Caco-2 (cell line): ENCODE data around the gene ATP1A2. TPM values are rescaled to one million over a fixed set of nuclear protein-coding genes. Genes with fewer than 3 reads are reported as not detected.

Experiments
- BruUV-seq: library from RNA; stranded (reverse); fragments of 400-500 nt; replicated peaks from 2 replicates; lab custom pipeline; 2021; lab: Mats Ljungman, UMichigan
- CTCF ChIA-PET: fragments of 300-600 bp; sonication (Branson Sonifier 250); formaldehyde crosslinking; loops from one replicate; lab custom pipeline; 2022; ENCODE audit warnings: antibody characterized with exemption; lab: Charles Lee
- POLR2A ChIA-PET: fragments of 300-600 bp; sonication (Branson Sonifier 250); formaldehyde crosslinking; loops from one replicate; lab custom pipeline; 2022; ENCODE audit warnings: antibody characterized with exemption; lab: Charles Lee
- DNase-seq, 2 experiments: peaks; one replicate each; pipeline versions ENCODE4 v3.0.0 to v3.0.0-alpha.2; 2020 to 2022
- H3K27me3 ChIP-seq: replicated peaks from 2 replicates; pipeline ENCODE4 v1.6.0; 2011; ENCODE audit warnings: low read length; ENCODE audit not compliant: control insufficient read depth, insufficient read depth
- H3K36me3 ChIP-seq: 2 replicates; pipeline ENCODE4 v1.5.1; 2011; ENCODE audit warnings: low read length; ENCODE audit not compliant: control insufficient read depth, insufficient read depth
- H3K4me1 ChIP-seq: fragments of 250-450 bp; sonication (Bioruptor Pico); 2 replicates; pipeline ENCODE4 v1.5.1; 2020; ENCODE audit warnings: mild to moderate bottlenecking
- H3K4me3 ChIP-seq: 2 replicates; pipeline ENCODE4 v1.5.1; 2011; ENCODE audit warnings: low read depth, mild to moderate bottlenecking, control low read depth, low read length
- H3K9me3 ChIP-seq: fragments of 250-450 bp; sonication (Bioruptor Pico); 2 replicates; pipeline ENCODE4 v1.5.1; 2020; ENCODE audit warnings: mild to moderate bottlenecking, moderate library complexity
- H3K27ac Mint-ChIP-seq: one replicate; pipeline ENCODE4 v1.8.0; 2022; ENCODE audit warnings: mixed read lengths; ENCODE audit not compliant: unreplicated experiment
- H3K27me3 Mint-ChIP-seq: one replicate; pipeline ENCODE4 v1.8.0; 2022; ENCODE audit warnings: mixed read lengths; ENCODE audit not compliant: insufficient read depth, unreplicated experiment
- H3K36me3 Mint-ChIP-seq: one replicate; pipeline ENCODE4 v1.8.0; 2022; ENCODE audit warnings: mild to moderate bottlenecking, mixed read lengths; ENCODE audit not compliant: insufficient read depth, unreplicated experiment
- H3K4me1 Mint-ChIP-seq: one replicate; pipeline ENCODE4 v1.8.0; 2022; ENCODE audit warnings: low read depth, mixed read lengths; ENCODE audit not compliant: unreplicated experiment
- H3K4me3 Mint-ChIP-seq: one replicate; pipeline ENCODE4 v1.8.0; 2022; ENCODE audit warnings: mild to moderate bottlenecking, moderate library complexity, mixed read lengths; ENCODE audit not compliant: unreplicated experiment
- H3K9me3 Mint-ChIP-seq: one replicate; pipeline ENCODE4 v1.8.0; 2022; ENCODE audit warnings: mixed read lengths; ENCODE audit not compliant: unreplicated experiment
- intact Hi-C: fragments of 100-400 bp; cut with micrococcal nuclease; formaldehyde crosslinking; loops from one replicate; pipeline ENCODE4 v1.10.0; 2022; ENCODE audit not compliant: unreplicated experiment
- total RNA-seq: library from RNA; stranded (reverse); gene quantifications from 2 replicates; pipeline ENCODE4 v1.2.3, GENCODE V29; 2022
- TF ChIP-seq, protein P1 (sequence below), 2 experiments: fragments of 200-600 bp in 1 of 2; IDR thresholded peaks; 1 replicate in 1 of 2; 2 replicates in 1 of 2; pipeline versions ENCODE4 v1.5.1 to v1.8.0; 2011 to 2022; ENCODE audit warnings: antibody characterized with exemption in 1 of 2, control low read depth in 1 of 2, inconsistent platforms in 1 of 2, low read depth in 1 of 2, low read length in 1 of 2, mild to moderate bottlenecking in 1 of 2, moderate library complexity in 1 of 2; ENCODE audit not compliant: insufficient read depth in 1 of 2, severe bottlenecking in 1 of 2, unreplicated experiment in 1 of 2

ATP1A2 gene
- total RNA-seq, 1 experiment from 2014 or later, result 0.36 TPM

DNA sequence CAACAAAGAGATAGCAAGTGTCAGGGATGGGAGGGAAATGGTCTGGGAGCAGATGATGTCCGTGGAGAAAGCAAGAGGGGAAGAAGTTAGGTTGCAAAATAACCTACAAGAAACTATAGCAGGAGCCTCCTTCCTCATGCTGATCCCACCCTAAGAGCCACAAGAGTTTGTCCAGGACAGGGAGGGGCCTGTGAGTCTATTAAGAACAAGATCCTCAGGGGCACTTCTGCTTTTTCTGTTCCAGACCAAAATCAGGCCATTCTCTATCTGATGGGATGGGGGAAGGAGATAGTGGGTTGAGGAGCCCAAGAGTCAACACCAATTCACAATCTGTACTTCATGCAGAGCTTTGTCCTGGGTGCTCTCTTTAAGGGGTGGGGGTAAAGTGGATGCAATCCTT lies 28.1 kb downstream of the ATP1A2 start:
- peaks cover 7% of the 10 kb centered on the region for H3K27me3 Mint-ChIP-seq
- TF ChIP-seq, protein P1, sequence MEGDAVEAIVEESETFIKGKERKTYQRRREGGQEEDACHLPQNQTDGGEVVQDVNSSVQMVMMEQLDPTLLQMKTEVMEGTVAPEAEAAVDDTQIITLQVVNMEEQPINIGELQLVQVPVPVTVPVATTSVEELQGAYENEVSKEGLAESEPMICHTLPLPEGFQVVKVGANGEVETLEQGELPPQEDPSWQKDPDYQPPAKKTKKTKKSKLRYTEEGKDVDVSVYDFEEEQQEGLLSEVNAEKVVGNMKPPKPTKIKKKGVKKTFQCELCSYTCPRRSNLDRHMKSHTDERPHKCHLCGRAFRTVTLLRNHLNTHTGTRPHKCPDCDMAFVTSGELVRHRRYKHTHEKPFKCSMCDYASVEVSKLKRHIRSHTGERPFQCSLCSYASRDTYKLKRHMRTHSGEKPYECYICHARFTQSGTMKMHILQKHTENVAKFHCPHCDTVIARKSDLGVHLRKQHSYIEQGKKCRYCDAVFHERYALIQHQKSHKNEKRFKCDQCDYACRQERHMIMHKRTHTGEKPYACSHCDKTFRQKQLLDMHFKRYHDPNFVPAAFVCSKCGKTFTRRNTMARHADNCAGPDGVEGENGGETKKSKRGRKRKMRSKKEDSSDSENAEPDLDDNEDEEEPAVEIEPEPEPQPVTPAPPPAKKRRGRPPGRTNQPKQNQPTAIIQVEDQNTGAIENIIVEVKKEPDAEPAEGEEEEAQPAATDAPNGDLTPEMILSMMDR (IDR thresholded peaks at IDR 0.05; ENCODE audit: insufficient read depth in 1 of 2, low read depth in 1 of 2, low read length in 1 of 2, severe bottlenecking in 1 of 2, unreplicated experiment in 1 of 2), result no peak
- no TSS peak for BruUV-seq
- no peaks in the 10 kb centered on the region for H3K9me3 Mint-ChIP-seq
- DNase-seq, result no peak
- CTCF ChIA-PET, result no interaction called here
- no peaks in the 10 kb centered on the region for H3K4me1 Mint-ChIP-seq
- Histone ChIP-seq H3K9me3 (no peaks in the 10 kb centered on the region), H3K4me3 (no peak overlapping the region), H3K4me1 (no peaks in the 10 kb centered on the region), H3K36me3 (no peaks in the 10 kb centered on the region), H3K27me3 (no peaks in the 10 kb centered on the region)
- POLR2A ChIA-PET, result no interaction called here
- no peak overlapping the region for H3K4me3 Mint-ChIP-seq
- no peak overlapping the region for H3K27ac Mint-ChIP-seq
- intact Hi-C loops, result no loop called here
- H3K36me3 Mint-ChIP-seq, result no peaks in the 10 kb centered on the region

DNA sequence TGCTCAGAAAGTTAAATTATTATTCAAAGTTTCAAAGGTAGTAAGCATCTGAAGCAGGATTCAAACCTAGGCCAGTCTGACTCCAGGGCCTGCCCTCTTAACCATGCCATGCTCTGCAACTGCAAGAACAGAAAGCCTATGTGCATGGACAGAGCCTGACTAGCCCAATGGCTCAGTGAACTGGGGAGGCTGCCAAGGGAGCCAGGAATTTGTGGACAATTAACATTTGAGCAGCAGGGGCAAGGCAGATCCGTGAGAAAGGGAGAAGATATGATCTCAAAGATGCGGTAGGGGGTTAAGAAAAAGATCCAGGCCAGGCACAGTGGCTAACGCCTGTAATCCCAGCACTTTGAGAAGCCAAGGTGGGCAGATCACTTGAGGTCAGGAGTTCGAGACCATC lies 29.4 kb downstream of the ATP1A2 start:
- Mint-ChIP-seq H3K9me3 (no peaks in the 10 kb centered on the region), H3K4me3 (no peak overlapping the region), H3K27me3 (peaks cover 7% of the 10 kb centered on the region), H3K36me3 (no peaks in the 10 kb centered on the region), H3K4me1 (no peaks in the 10 kb centered on the region), H3K27ac (no peak overlapping the region)
- intact Hi-C loops, result no loop called here
- TF ChIP-seq, protein P1 (IDR thresholded peaks at IDR 0.05; ENCODE audit: insufficient read depth in 1 of 2, low read depth in 1 of 2, low read length in 1 of 2, severe bottlenecking in 1 of 2, unreplicated experiment in 1 of 2), result no peak
- no TSS peak for BruUV-seq
- Histone ChIP-seq H3K4me1 (no peaks in the 10 kb centered on the region), H3K4me3 (no peak overlapping the region), H3K27me3 (no peaks in the 10 kb centered on the region), H3K36me3 (no peaks in the 10 kb centered on the region), H3K9me3 (no peaks in the 10 kb centered on the region)
- ChIA-PET POLR2A (no interaction called here), CTCF (no interaction called here)
- DNase-seq, result no peak

DNA sequence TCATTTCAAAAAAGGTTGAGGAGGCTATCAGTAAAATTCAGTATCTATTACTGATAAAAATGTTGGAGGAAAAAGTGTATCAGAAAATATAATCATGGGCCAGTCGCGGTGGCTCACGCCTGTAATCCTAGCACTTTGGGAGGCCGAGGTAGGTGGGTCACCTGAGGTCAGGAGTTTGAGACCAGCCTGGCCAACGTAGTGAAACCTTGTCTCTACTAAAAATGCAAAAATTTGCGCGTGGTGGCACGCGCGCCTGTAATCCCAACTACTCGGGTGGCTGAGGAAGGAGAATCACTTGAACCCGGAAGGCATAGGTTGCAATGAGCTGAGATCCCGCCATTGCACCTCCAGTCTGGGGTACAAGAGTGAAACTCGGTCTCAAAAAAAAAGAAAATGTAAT lies 30.5 kb downstream of the ATP1A2 start:
- H3K4me3 ChIP-seq, result no peak overlapping the region
- BruUV-seq, result no TSS peak
- Mint-ChIP-seq H3K27me3 (peaks cover 5% of the 10 kb centered on the region), H3K36me3 (no peaks in the 10 kb centered on the region), H3K4me1 (no peaks in the 10 kb centered on the region), H3K4me3 (no peak overlapping the region), H3K27ac (no peak overlapping the region), H3K9me3 (no peaks in the 10 kb centered on the region)
- TF ChIP-seq, protein P1 (IDR thresholded peaks at IDR 0.05; ENCODE audit: insufficient read depth in 1 of 2, low read depth in 1 of 2, low read length in 1 of 2, severe bottlenecking in 1 of 2, unreplicated experiment in 1 of 2), result no peak
- DNase-seq, result no peak
- H3K4me1 ChIP-seq, result no peaks in the 10 kb centered on the region
- POLR2A ChIA-PET, result no interaction called here
- no peaks in the 10 kb centered on the region for H3K27me3 ChIP-seq
- intact Hi-C loops, result no loop called here
- no peaks in the 10 kb centered on the region for H3K36me3 ChIP-seq
- CTCF ChIA-PET, result interaction anchor here (0.6 kb wide), 1 partner anchor 293 kb away, joined by 3 read pairs; no protein-coding TSS in a partner anchor
- no peaks in the 10 kb centered on the region for H3K9me3 ChIP-seq
